K562 (cell line): ENCODE measurements around the gene DLL4. TPM values are rescaled to one million over a fixed set of nuclear protein-coding genes. Genes with fewer than 3 reads are reported as not detected.

Experiments used
- ATF7 ChIP-seq: fragments of 450-650 bp; IDR thresholded peaks from 2 replicates; pipeline ENCODE4 v1.7.1; 2014; ENCODE audit warnings: mild to moderate bottlenecking, moderate library complexity
- CCAR2 ChIP-seq: fragments of 200-400 bp; formaldehyde crosslinking; IDR thresholded peaks from 2 replicates; pipeline ENCODE4 v1.6.1; 2017; ENCODE audit warnings: mild to moderate bottlenecking, low read depth, low read length
- FIP1L1 ChIP-seq: fragments of 200-400 bp; formaldehyde crosslinking; IDR thresholded peaks from 2 replicates; pipeline ENCODE4 v1.6.1; 2018; ENCODE audit warnings: mild to moderate bottlenecking, low read depth, low read length; ENCODE audit not compliant: poor library complexity, severe bottlenecking
- GTF2A2 ChIP-seq: IDR thresholded peaks from 2 replicates; pipeline ENCODE4 v1.6.1; 2016; ENCODE audit warnings: mild to moderate bottlenecking, missing genetic modification characterization, missing compliant biosample characterization
- HMG20A ChIP-seq: fragments of 450-650 bp; formaldehyde crosslinking; conservative IDR thresholded peaks from 2 replicates; pipeline ENCODE4 v1.4.0; 2020; ENCODE audit warnings: mild to moderate bottlenecking, mixed read lengths
- HOXB6 ChIP-seq: fragments of 250-450 bp; sonication (Bioruptor Pico); IDR thresholded peaks from 2 replicates; pipeline ENCODE4 v1.5.1; 2022; ENCODE audit warnings: mild to moderate bottlenecking, borderline replicate concordance
- JUNB ChIP-seq: fragments of 450-650 bp; formaldehyde crosslinking; conservative IDR thresholded peaks from 2 replicates; pipeline ENCODE4 v1.4.0; 2020; ENCODE audit warnings: mild to moderate bottlenecking
- MAFF ChIP-seq: IDR thresholded peaks from 2 replicates; pipeline ENCODE4 v1.6.1; 2012; ENCODE audit warnings: low read length, improper control_type of control experiment
- MAZ ChIP-seq, 2 experiments: fragments of 450-650 bp in 1 of 2; sonication (generic) in 1 of 2; formaldehyde crosslinking; IDR thresholded peaks in 1 of 2; conservative IDR thresholded peaks in 1 of 2; 2 replicates each; pipeline versions ENCODE4 v1.4.0 to v1.5.0; 2020; ENCODE audit warnings: mild to moderate bottlenecking in 1 of 2, missing genetic modification reagents in 1 of 2
- MCM2 ChIP-seq: fragments of 450-650 bp; IDR thresholded peaks from 2 replicates; pipeline ENCODE4 v1.6.1; 2017; ENCODE audit warnings: low read depth, mild to moderate bottlenecking
- PTBP1 ChIP-seq: fragments of 200-400 bp; formaldehyde crosslinking; IDR thresholded peaks from 2 replicates; pipeline ENCODE4 v1.6.1; 2017; ENCODE audit warnings: low read depth, low read length
- RFX1 ChIP-seq: fragments of 450-650 bp; IDR thresholded peaks from 2 replicates; pipeline ENCODE4 v1.6.1; 2016; ENCODE audit warnings: mild to moderate bottlenecking, moderate library complexity
- SETDB1 ChIP-seq: IDR thresholded peaks from one replicate; pipeline ENCODE4 v1.6.1; 2012; ENCODE audit warnings: low read length, control low read depth, inconsistent platforms
- TAF9B ChIP-seq: fragments of 450-650 bp; IDR thresholded peaks from 2 replicates; pipeline ENCODE4 v1.6.1; 2018; ENCODE audit warnings: mild to moderate bottlenecking; ENCODE audit not compliant: partially characterized antibody
- TBP ChIP-seq: optimal IDR thresholded peaks from 2 replicates; pipeline ENCODE3; 2011; ENCODE audit warnings: low read depth, low read length, improper control_type of control experiment
- YY1 ChIP-seq, 3 experiments: IDR thresholded peaks; 2 replicates each; pipeline ENCODE4 v1.6.1; 2011; ENCODE audit warnings: low read length in 2 of 3, mild to moderate bottlenecking in 2 of 3, moderate library complexity in 2 of 3, borderline replicate concordance in 1 of 3, control low read depth in 1 of 3, low read depth in 1 of 3; ENCODE audit not compliant: insufficient read depth in 3 of 3, insufficient replicate concordance in 2 of 3, control insufficient read depth in 1 of 3, insufficient read length in 1 of 3; ENCODE audit errors: extremely low read depth in 1 of 3
- ZNF24 ChIP-seq: fragments of 450-650 bp; IDR thresholded peaks from 2 replicates; pipeline ENCODE4 v1.6.1; 2016
- ZNF253 ChIP-seq: fragments of 250-450 bp; sonication (Bioruptor Pico); conservative IDR thresholded peaks from 2 replicates; pipeline ENCODE4 v1.6.1; 2021; ENCODE audit warnings: mild to moderate bottlenecking
- ZNF347 ChIP-seq: fragments of 450-650 bp; formaldehyde crosslinking; IDR thresholded peaks from 2 replicates; pipeline ENCODE4 v1.4.0; 2020; ENCODE audit warnings: low read depth, mild to moderate bottlenecking, moderate library complexity
- ZNF551 ChIP-seq: fragments of 250-450 bp; sonication (Bioruptor Pico); IDR thresholded peaks from 2 replicates; pipeline ENCODE4 v1.5.0; 2021; ENCODE audit warnings: mild to moderate bottlenecking, moderate library complexity
- polyA plus RNA-seq, 8 experiments: library from polyadenylated mRNA; depleted of rRNA in 4 of 8; stranded (reverse) in 5 of 8; unstranded in 3 of 8; fragments of >200 nt; fragmentation: Nextera tagmentation in 2 of 8; fragmentation: Illumina TruSeq in 1 of 8; extraction: Ambion mirVana in 2 of 8; extraction: Trizol in 1 of 8; gene quantifications; 2 replicates each; pipeline versions ENCODE4 v1.2.1 to v1.2.3, GENCODE V29; 2011 to 2014; ENCODE audit warnings: inconsistent platforms in 1 of 8, missing spikeins in 1 of 8
- total RNA-seq, 7 experiments: library from RNA; depleted of rRNA in 6 of 7; stranded (reverse); fragments of >200 nt in 6 of 7; fragmentation: Illumina TruSeq in 2 of 7; extraction: Trizol in 2 of 7; gene quantifications; 2 replicates each; pipeline versions ENCODE4 v1.2.1 to v1.2.3, GENCODE V29; 2011 to 2021; ENCODE audit warnings: low replicate concordance in 1 of 7
- TF ChIP-seq, protein P1 (sequence below): fragments of 250-450 bp; sonication (Bioruptor Pico); IDR thresholded peaks from 2 replicates; pipeline ENCODE4 v1.5.0; 2020; ENCODE audit warnings: mild to moderate bottlenecking
- TF ChIP-seq, protein P2 (sequence below): sonication (generic); formaldehyde crosslinking; IDR thresholded peaks from 2 replicates; pipeline ENCODE4 v1.5.0; 2020; ENCODE audit warnings: missing genetic modification reagents
- TF ChIP-seq, protein P3 (sequence below): fragments of 250-450 bp; sonication (Bioruptor Pico); IDR thresholded peaks from 2 replicates; pipeline ENCODE4 v1.4.0; 2020; ENCODE audit warnings: borderline replicate concordance
- TF ChIP-seq, protein P4 (sequence below): fragments of 450-650 bp; formaldehyde crosslinking; IDR thresholded peaks from 2 replicates; pipeline ENCODE4 v1.4.0; 2020; ENCODE audit warnings: mild to moderate bottlenecking, moderate library complexity

DLL4 gene
- total and polyA plus RNA-seq, 9 of the 15 experiments (the other 6 are each of a cell fraction or from before 2014, with no cell fraction given): 0.04 to 1.1 (median 0.41) TPM; not detected in 1

DNA sequence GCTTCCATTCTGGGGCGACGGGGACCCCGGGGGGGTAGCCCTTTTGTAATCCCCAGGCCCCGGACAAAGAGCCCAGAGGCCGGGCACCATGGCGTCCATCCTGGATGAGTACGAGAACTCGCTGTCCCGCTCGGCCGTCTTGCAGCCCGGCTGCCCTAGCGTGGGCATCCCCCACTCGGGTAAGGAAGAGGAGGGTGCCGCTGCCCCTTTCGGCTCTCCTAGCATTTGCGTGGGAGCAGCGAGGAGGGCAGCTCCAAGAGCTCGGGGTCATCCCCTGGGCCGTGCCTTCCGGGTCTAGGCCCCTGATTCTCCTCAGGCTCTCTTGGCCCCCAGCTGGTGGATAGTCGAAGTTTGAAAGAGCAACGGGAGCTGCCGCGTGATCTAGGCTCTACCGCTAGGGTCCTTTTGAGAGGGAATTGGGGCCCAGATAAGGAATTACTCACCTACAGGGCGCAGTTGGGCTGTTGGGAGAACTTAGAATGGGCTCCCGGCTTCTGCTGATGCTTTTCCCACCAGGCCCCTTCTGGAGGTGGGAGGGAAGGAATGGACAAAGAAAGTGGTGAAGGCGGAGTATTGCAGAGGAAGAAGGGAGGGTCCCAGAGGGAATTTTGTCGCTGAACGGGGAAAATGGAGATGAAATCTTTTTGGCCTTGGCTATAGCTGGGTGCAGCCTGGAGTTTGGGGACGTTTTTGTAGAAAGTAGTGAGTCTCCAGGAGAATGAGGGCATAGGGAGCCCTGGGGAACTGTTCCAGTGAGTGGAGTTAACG lies 34.3 kb upstream of the DLL4 start (continued):
- TF ChIP-seq YY1 (IDR thresholded peaks at IDR 0.05; ENCODE audit: borderline replicate concordance in 1 of 3, control insufficient read depth in 1 of 3, extremely low read depth in 1 of 3, insufficient read depth in 3 of 3, insufficient read length in 1 of 3, insufficient replicate concordance in 2 of 3, low read depth in 1 of 3, low read length in 2 of 3): peak in 1 of 3 experiments; percentile 42
- no peak for TF ChIP-seq ZNF347 (CRISPR knock-in tag)
- no peak for TF ChIP-seq GTF2A2 (tag)
- TF ChIP-seq, protein P1, sequence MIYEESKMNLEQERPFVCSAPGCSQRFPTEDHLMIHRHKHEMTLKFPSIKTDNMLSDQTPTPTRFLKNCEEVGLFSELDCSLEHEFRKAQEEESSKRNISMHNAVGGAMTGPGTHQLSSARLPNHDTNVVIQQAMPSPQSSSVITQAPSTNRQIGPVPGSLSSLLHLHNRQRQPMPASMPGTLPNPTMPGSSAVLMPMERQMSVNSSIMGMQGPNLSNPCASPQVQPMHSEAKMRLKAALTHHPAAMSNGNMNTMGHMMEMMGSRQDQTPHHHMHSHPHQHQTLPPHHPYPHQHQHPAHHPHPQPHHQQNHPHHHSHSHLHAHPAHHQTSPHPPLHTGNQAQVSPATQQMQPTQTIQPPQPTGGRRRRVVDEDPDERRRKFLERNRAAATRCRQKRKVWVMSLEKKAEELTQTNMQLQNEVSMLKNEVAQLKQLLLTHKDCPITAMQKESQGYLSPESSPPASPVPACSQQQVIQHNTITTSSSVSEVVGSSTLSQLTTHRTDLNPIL (CRISPR knock-in tag): no peak
- TF ChIP-seq ZNF24: no peak
- no peak for TF ChIP-seq PTBP1
- TF ChIP-seq HMG20A (CRISPR knock-in tag): no peak
- no peak for TF ChIP-seq ZNF253 (CRISPR knock-in tag)
- TF ChIP-seq ATF7: no peak
- TF ChIP-seq, protein P2, sequence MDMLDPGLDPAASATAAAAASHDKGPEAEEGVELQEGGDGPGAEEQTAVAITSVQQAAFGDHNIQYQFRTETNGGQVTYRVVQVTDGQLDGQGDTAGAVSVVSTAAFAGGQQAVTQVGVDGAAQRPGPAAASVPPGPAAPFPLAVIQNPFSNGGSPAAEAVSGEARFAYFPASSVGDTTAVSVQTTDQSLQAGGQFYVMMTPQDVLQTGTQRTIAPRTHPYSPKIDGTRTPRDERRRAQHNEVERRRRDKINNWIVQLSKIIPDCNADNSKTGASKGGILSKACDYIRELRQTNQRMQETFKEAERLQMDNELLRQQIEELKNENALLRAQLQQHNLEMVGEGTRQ (CRISPR knock-in tag): peak; percentile 26; the same call in 1 of the 2 replicates
- peak in 1 of 2 experiments; percentile 41; a peak in 1 of 4 replicates for TF ChIP-seq MAZ (CRISPR knock-in tag; conservative IDR thresholded peaks at IDR 0.05 in 1 of 2, IDR thresholded peaks at IDR 0.05 in 1 of 2)
- peak; percentile 25 for TF ChIP-seq TBP
- TF ChIP-seq, protein P3, sequence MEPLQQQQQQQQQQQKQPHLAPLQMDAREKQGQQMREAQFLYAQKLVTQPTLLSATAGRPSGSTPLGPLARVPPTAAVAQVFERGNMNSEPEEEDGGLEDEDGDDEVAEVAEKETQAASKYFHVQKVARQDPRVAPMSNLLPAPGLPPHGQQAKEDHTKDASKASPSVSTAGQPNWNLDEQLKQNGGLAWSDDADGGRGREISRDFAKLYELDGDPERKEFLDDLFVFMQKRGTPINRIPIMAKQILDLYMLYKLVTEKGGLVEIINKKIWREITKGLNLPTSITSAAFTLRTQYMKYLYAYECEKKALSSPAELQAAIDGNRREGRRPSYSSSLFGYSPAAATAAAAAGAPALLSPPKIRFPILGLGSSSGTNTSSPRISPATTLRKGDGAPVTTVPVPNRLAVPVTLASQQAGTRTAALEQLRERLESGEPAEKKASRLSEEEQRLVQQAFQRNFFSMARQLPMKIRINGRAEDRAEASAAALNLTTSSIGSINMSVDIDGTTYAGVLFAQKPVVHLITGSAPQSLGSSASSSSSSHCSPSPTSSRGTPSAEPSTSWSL (CRISPR knock-in tag): no peak
- no peak for TF ChIP-seq MAFF
- no peak for TF ChIP-seq FIP1L1
- no peak for TF ChIP-seq HOXB6 (CRISPR knock-in tag)
- TF ChIP-seq, protein P4, sequence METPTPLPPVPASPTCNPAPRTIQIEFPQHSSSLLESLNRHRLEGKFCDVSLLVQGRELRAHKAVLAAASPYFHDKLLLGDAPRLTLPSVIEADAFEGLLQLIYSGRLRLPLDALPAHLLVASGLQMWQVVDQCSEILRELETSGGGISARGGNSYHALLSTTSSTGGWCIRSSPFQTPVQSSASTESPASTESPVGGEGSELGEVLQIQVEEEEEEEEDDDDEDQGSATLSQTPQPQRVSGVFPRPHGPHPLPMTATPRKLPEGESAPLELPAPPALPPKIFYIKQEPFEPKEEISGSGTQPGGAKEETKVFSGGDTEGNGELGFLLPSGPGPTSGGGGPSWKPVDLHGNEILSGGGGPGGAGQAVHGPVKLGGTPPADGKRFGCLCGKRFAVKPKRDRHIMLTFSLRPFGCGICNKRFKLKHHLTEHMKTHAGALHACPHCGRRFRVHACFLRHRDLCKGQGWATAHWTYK: no peak
- no peak for TF ChIP-seq JUNB (CRISPR knock-in tag)
- TF ChIP-seq ZNF551 (CRISPR knock-in tag): no peak
- TF ChIP-seq MCM2: no peak
- no peak for TF ChIP-seq RFX1
- no peak for TF ChIP-seq CCAR2
- no peak for TF ChIP-seq SETDB1
- no peak for TF ChIP-seq TAF9B
